ENCODE data around the gene DEPP1. TPM values are rescaled to one million over a fixed set of nuclear protein-coding genes. Genes with fewer than 3 reads are reported as not detected.
A peak's percentile ranks its signal among the peaks of the same experiment; 100 is the strongest.

Gene DEPP1
- total RNA-seq, 1 donor from 2014 or later, result 1.5 TPM

GRCh38 chr10:44973323-44974081 lies 5.1 kb downstream of the DEPP1 start:
- intact Hi-C loops (cut with micrococcal nuclease), result loop anchor here (2.0 kb wide), 1 partner anchor 15 kb away; the partner anchor contains the start of gene RASSF4
- DNase-seq (ENCODE audit: low spot score), result no peak
- Mint-ChIP-seq H3K9me3 (no peaks in the 10 kb centered on the region), H3K27ac (no peak overlapping the region), H3K4me3 (ENCODE audit: low read depth) (no peak overlapping the region), H3K36me3 (ENCODE audit: low read depth) (no peaks in the 10 kb centered on the region), H3K4me1 (ENCODE audit: low read depth) (peaks cover 20% of the 10 kb centered on the region), H3K27me3 (ENCODE audit: low read depth) (no peaks in the 10 kb centered on the region)

- Mint-ChIP-seq H3K9me3 (no peaks in the 10 kb centered on the region), H3K27ac (no peak overlapping the region)
- intact Hi-C loops (cut with micrococcal nuclease), result no loop called here
Observed at GRCh38 chr10:44972874-44973306, 5.7 kb downstream of the DEPP1 start.

DNA sequence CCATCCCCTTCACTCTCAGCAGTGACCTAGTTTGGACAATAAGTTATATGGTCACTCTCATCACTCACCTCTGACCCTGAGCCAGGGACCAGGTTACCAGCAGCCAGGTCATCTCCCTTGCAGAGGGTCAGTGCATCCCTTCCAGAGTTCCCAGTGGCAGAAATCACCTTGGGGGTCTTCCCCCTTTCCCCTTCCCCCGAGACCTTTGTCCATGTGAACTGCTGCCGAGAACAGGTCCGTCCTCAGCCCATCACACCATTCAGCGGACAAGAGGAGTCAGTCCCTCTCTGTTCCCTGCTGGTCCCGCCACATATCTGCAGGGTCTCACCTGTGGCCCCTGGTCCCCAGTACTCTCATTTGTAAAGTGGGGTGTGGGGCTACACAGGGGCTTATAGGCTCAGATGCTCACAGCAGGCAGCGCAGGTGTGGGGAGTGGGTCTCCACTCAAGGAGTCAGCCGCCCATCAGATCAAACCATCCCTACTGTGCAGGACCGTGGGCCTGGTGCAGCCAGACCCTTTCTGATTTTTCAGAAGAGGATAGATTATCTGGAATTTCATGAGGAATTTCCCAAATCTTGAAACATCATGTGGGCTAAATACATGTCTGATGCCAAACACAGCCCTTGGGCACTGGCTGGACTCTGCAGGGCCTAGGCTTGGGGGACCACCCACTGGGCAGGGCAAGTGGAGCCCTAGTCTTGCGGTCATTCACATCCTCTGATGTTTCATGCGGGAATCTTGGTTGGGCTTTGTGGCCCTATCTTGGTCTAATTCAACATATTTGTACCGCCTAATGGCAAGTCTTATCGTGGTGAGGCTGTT lies 6.5 kb downstream of the DEPP1 start:
- Mint-ChIP-seq H3K36me3 (ENCODE audit: low read depth) (no peaks in the 10 kb centered on the region), H3K4me3 (ENCODE audit: low read depth) (no peak overlapping the region), H3K27me3 (ENCODE audit: low read depth) (no peaks in the 10 kb centered on the region), H3K4me1 (ENCODE audit: low read depth) (peaks cover 26% of the 10 kb centered on the region), H3K9me3 (no peaks in the 10 kb centered on the region), H3K27ac (no peak overlapping the region)
- no peak for DNase-seq (ENCODE audit: low spot score)
- intact Hi-C loops (cut with micrococcal nuclease), result no loop called here

More at GRCh38 chr10:44972874-44973306, 5.7 kb downstream of the DEPP1 start:
- DNase-seq (ENCODE audit: low spot score), result no peak
- H3K27me3 Mint-ChIP-seq (ENCODE audit: low read depth), result no peaks in the 10 kb centered on the region
- H3K4me1 Mint-ChIP-seq (ENCODE audit: low read depth), result peaks cover 20% of the 10 kb centered on the region
- no peak overlapping the region for H3K4me3 Mint-ChIP-seq (ENCODE audit: low read depth)
- H3K36me3 Mint-ChIP-seq (ENCODE audit: low read depth), result no peaks in the 10 kb centered on the region

DNA sequence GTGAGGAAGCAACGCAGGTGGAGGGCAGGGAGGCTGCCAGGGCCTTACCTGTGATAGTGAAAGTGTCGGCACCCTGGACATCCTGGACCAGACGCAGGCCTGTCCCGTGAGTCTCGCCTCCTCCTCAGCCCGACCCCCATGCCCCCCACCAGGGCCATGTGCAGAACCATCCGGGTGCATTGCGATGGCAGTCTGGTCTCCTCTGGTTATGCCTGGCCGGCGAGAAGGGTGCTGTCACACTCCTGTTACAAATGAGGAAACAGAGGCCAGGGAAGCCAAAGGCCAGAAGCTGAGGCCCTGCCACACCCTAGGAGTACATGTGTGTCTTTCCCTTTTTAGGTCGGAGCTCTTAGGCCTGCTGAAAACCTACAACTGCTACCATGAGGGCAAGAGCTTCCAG lies 7.2 kb downstream of the DEPP1 start:
- Mint-ChIP-seq H3K4me1 (ENCODE audit: low read depth) (peaks cover 25% of the 10 kb centered on the region), H3K27me3 (ENCODE audit: low read depth) (no peaks in the 10 kb centered on the region)
- intact Hi-C loops (cut with micrococcal nuclease), result no loop called here

DNA sequence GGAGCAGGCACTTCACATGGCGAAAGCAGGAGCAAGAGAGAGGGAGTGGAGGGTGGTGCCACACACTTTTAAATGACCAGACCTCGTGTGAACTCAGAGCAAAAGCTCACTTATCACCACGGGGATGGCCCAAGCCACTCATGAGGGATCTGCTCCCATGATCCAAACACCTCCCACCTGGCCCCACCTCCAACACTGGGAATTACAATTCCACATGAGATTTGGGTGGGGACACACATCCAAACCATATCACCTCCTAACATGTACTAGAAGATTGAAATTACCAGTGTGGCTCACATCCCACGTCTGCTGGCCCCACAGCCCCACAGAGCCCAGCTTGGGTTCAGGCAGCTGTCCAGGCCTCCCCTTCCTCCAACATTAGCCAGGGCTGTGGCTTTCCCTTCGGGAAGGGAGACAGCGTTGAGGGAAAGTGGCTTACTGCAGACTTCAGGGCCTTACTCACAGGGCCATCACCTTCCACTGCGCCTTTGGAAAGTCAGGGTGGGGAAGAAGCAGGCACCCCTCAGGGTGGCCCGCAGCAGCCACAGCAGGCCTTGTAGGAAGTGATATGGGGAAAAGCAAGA lies 7.7 kb downstream of the DEPP1 start:
- H3K27me3 Mint-ChIP-seq (ENCODE audit: low read depth), result no peaks in the 10 kb centered on the region
- intact Hi-C loops (cut with micrococcal nuclease), result no loop called here
- no peaks in the 10 kb centered on the region for H3K9me3 Mint-ChIP-seq
- H3K4me1 Mint-ChIP-seq (ENCODE audit: low read depth), result peaks cover 30% of the 10 kb centered on the region
- DNase-seq (ENCODE audit: low spot score), result no peak
- H3K4me3 Mint-ChIP-seq (ENCODE audit: low read depth), result no peak overlapping the region
- H3K27ac Mint-ChIP-seq, result no peak overlapping the region
- H3K36me3 Mint-ChIP-seq (ENCODE audit: low read depth), result no peaks in the 10 kb centered on the region

More for the DNA sequence above, 7.2 kb downstream of the DEPP1 start:
- Mint-ChIP-seq H3K27ac (no peak overlapping the region), H3K9me3 (no peaks in the 10 kb centered on the region), H3K4me3 (ENCODE audit: low read depth) (no peak overlapping the region), H3K36me3 (ENCODE audit: low read depth) (no peaks in the 10 kb centered on the region)
- DNase-seq (ENCODE audit: low spot score), result no peak

DNA sequence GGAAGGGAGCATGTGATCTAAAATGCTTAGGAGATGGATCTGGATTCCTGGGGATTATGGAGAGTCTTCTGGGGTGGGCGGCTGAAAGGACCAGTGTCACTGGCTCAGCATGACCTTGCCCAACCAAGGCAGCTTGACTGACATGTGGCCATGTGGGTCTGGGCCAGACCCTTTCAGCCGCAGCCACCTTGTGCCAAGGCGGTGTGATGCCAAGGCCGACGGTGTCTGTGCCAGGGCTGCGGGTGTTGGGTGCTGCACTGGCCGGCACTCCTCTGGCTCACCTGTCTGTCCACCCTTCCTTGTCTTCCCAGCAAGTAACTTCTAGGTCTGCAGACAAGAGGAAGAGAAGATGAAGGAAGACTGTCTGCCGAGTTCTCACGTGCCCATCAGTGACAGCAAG lies 8.8 kb downstream of the DEPP1 start:
- H3K4me1 Mint-ChIP-seq (ENCODE audit: low read depth), result peaks cover 37% of the 10 kb centered on the region
- DNase-seq (ENCODE audit: low spot score), result no peak

DNA sequence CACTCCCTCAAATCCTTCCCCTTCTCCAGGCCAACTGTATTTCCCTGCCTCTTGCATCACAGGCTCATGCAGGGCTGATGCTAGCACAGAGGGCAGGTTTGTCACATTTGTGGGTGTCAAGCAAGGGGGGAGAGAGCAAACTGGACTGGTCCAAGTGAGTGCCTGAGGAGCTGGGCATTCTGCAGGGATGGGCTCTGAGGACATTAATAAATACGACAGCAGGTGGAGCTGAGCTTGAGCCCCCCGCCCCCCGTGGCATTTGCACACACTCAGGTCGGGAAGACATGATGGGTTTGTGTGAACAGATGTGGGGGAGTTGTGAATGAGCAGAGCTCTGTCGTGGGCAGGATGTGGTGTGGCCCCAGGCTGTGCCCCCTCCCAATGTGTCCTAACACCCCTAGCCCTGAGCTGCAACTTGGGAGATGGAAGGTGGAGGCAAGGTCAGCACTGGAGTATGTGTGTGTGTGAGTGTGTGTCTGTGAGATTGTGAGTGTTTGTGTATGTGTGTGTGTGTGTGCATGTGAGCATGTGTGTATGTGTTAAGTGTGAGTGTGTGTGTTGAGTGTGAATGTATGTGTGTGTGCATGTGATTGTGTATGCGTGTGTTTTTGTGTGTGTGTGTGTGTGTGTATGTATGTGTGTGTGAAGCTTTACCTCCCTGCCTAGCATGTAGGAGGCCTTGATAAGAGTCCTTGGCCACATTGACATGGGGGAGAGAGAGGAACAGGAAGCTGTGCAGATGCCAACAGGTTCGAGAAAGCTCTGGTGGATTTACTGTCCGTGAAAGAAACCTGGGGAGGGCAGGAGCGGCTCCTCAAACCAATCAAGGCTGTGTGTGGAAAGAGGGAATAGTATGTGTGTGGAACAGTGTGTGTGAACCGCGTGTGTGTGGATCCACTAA lies 9.9 kb downstream of the DEPP1 start:
- no peaks in the 10 kb centered on the region for H3K36me3 Mint-ChIP-seq (ENCODE audit: low read depth)
- H3K9me3 Mint-ChIP-seq, result no peaks in the 10 kb centered on the region
- peak overlapping the region; percentile 7 for H3K27ac Mint-ChIP-seq
- H3K27me3 Mint-ChIP-seq (ENCODE audit: low read depth), result no peaks in the 10 kb centered on the region
- no peak for DNase-seq (ENCODE audit: low spot score)
- intact Hi-C loops (cut with micrococcal nuclease), result no loop called here
- no peak overlapping the region for H3K4me3 Mint-ChIP-seq (ENCODE audit: low read depth)
- peaks cover 36% of the 10 kb centered on the region for H3K4me1 Mint-ChIP-seq (ENCODE audit: low read depth)

More for the DNA sequence above, 8.8 kb downstream of the DEPP1 start:
- H3K27me3 Mint-ChIP-seq (ENCODE audit: low read depth), result no peaks in the 10 kb centered on the region
- H3K9me3 Mint-ChIP-seq, result no peaks in the 10 kb centered on the region
- intact Hi-C loops (cut with micrococcal nuclease), result no loop called here
- no peaks in the 10 kb centered on the region for H3K36me3 Mint-ChIP-seq (ENCODE audit: low read depth)
- H3K27ac Mint-ChIP-seq, result no peak overlapping the region
- no peak overlapping the region for H3K4me3 Mint-ChIP-seq (ENCODE audit: low read depth)

- Mint-ChIP-seq H3K36me3 (ENCODE audit: low read depth) (no peaks in the 10 kb centered on the region), H3K27me3 (ENCODE audit: low read depth) (no peaks in the 10 kb centered on the region), H3K4me3 (ENCODE audit: low read depth) (no peak overlapping the region), H3K27ac (peak overlapping the region; percentile 40), H3K4me1 (ENCODE audit: low read depth) (peaks cover 32% of the 10 kb centered on the region), H3K9me3 (no peaks in the 10 kb centered on the region)
- no peak for DNase-seq (ENCODE audit: low spot score)
- intact Hi-C loops (cut with micrococcal nuclease), result no loop called here
Observed at GRCh38 chr10:44968091-44968490, 10.5 kb downstream of the DEPP1 start.

DNA sequence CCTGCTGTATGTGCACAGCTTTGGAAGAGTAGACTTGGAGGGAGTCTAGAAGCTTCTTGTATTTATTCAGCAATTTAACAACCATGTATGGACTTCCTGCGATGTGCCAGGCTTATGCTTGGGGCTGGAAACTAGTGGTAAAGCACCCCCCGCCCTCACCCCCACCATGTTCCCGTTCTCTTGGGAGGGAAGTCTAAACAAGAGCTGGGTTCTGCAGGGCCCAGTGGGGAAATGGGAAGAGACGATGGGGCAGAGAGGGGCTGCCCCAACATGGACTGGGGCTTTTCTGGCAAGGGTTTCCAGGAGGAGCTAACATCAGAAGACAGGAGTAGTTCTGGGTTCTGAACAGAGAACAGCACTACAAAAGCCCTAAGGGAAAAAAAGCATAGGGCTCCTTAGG lies 11.0 kb downstream of the DEPP1 start:
- intact Hi-C loops (cut with micrococcal nuclease), result no loop called here
- Mint-ChIP-seq H3K4me3 (ENCODE audit: low read depth) (no peak overlapping the region), H3K27ac (no peak overlapping the region), H3K9me3 (no peaks in the 10 kb centered on the region), H3K4me1 (ENCODE audit: low read depth) (peaks cover 32% of the 10 kb centered on the region), H3K36me3 (ENCODE audit: low read depth) (no peaks in the 10 kb centered on the region), H3K27me3 (ENCODE audit: low read depth) (no peaks in the 10 kb centered on the region)
- no peak for DNase-seq (ENCODE audit: low spot score)

DNA sequence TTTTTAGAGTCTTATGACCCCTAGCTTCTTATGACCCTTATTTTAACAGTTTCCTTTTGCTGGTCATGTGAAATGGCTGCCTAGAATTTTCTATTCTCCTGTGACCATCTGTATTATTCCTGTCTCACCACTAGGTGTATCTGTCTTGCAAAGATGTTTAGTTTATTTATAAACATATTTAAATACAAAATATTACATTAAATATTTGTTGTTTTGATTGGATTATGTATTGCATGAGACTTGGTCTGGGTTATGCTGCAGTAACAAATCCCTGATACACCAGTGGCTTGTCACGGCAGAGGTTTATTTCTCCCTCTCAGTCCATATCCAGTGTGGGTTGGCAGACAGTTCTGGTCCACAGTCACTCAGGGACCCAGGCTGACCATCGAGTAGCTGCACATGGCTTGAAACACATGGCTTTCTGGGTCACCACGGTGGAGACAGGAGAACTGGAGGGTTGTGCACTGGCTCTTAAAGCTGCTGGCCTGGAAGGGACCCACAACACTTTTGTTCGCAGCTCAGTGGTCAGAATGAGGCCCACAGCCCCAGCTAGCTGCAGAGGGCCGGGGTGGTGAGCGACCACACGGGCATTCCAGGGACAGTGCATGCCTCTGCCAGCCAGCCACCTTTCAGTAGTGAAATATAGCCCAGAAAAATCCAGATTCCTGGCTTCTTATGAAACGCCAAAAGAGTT lies 11.6 kb downstream of the DEPP1 start:
- Mint-ChIP-seq H3K27me3 (ENCODE audit: low read depth) (no peaks in the 10 kb centered on the region), H3K4me3 (ENCODE audit: low read depth) (no peak overlapping the region), H3K36me3 (ENCODE audit: low read depth) (no peaks in the 10 kb centered on the region), H3K4me1 (ENCODE audit: low read depth) (peaks cover 32% of the 10 kb centered on the region), H3K9me3 (no peaks in the 10 kb centered on the region), H3K27ac (no peak overlapping the region)
- intact Hi-C loops (cut with micrococcal nuclease), result no loop called here
- no peak for DNase-seq (ENCODE audit: low spot score)

GRCh38 chr10:44966129-44966815 lies 12.3 kb downstream of the DEPP1 start:
- peaks cover 32% of the 10 kb centered on the region for H3K4me1 Mint-ChIP-seq (ENCODE audit: low read depth)
- no peaks in the 10 kb centered on the region for H3K27me3 Mint-ChIP-seq (ENCODE audit: low read depth)
- intact Hi-C loops (cut with micrococcal nuclease), result no loop called here
- no peaks in the 10 kb centered on the region for H3K36me3 Mint-ChIP-seq (ENCODE audit: low read depth)
- H3K4me3 Mint-ChIP-seq (ENCODE audit: low read depth), result no peak overlapping the region
- no peaks in the 10 kb centered on the region for H3K9me3 Mint-ChIP-seq
- no peak for DNase-seq (ENCODE audit: low spot score)
- peak overlapping the region; percentile 32 for H3K27ac Mint-ChIP-seq
